Cardiac muscle cell (in vitro differentiated cells and primary cell): ENCODE results near the gene ABCC8. TPM values are rescaled to one million over a fixed set of nuclear protein-coding genes. Genes with fewer than 3 reads are reported as not detected.

ENCODE experiments used
- DNase-seq, 2 donors: peaks; one replicate each; pipeline versions ENCODE4 v3.0.0 to v3.0.0-alpha.2; 2010 to 2017; ENCODE audit warnings: low read depth in 1 of 2, low spot score in 1 of 2
- H3K27ac ChIP-seq: fragments of 200-600 bp; sonication (generic); 2 replicates; pipeline ENCODE4 v1.5.1; 2016
- H3K27me3 ChIP-seq: fragments of 200-600 bp; sonication (generic); 2 replicates; pipeline ENCODE4 v1.6.0; 2016; ENCODE audit warnings: control low read depth
- H3K36me3 ChIP-seq: fragments of 200-600 bp; sonication (generic); 2 replicates; pipeline ENCODE4 v1.5.1; 2016; ENCODE audit warnings: control low read depth
- H3K4me1 ChIP-seq: fragments of 200-600 bp; sonication (generic); 2 replicates; pipeline ENCODE4 v1.8.1; 2017; ENCODE audit warnings: low read depth, mild to moderate bottlenecking, mixed run types
- H3K4me3 ChIP-seq: fragments of 200-600 bp; sonication (generic); 2 replicates; pipeline ENCODE4 v1.5.1; 2016; ENCODE audit warnings: mild to moderate bottlenecking
- H3K9me3 ChIP-seq: fragments of 200-600 bp; sonication (generic); 2 replicates; pipeline ENCODE4 v1.5.1; 2017; ENCODE audit warnings: low read depth, mild to moderate bottlenecking, control low read depth
- polyA plus RNA-seq: library from polyadenylated mRNA; unstranded; fragments of >200 nt; fragmentation: Nextera tagmentation; extraction: Ambion mirVana; gene quantifications from 2 replicates; pipeline ENCODE4 v1.2.1, GENCODE V29; 2016
- total RNA-seq: library from RNA; depleted of rRNA; stranded (reverse); fragments of >200 nt; gene quantifications from 2 replicates; pipeline ENCODE4 v1.2.3, GENCODE V29; 2016
- TF ChIP-seq, protein P1 (sequence below): IDR thresholded peaks from 2 replicates; pipeline ENCODE4 v1.5.1; 2012; ENCODE audit warnings: low read depth, mild to moderate bottlenecking, low read length

The ABCC8 gene
- total and polyA plus RNA-seq, 2 experiments from 2014 or later: 2.4 to 5.3 TPM

- no peaks in the 10 kb centered on the region for H3K27me3 ChIP-seq
- H3K27ac ChIP-seq: no peak overlapping the region
- H3K36me3 ChIP-seq: no peaks in the 10 kb centered on the region
- TF ChIP-seq, protein P1, sequence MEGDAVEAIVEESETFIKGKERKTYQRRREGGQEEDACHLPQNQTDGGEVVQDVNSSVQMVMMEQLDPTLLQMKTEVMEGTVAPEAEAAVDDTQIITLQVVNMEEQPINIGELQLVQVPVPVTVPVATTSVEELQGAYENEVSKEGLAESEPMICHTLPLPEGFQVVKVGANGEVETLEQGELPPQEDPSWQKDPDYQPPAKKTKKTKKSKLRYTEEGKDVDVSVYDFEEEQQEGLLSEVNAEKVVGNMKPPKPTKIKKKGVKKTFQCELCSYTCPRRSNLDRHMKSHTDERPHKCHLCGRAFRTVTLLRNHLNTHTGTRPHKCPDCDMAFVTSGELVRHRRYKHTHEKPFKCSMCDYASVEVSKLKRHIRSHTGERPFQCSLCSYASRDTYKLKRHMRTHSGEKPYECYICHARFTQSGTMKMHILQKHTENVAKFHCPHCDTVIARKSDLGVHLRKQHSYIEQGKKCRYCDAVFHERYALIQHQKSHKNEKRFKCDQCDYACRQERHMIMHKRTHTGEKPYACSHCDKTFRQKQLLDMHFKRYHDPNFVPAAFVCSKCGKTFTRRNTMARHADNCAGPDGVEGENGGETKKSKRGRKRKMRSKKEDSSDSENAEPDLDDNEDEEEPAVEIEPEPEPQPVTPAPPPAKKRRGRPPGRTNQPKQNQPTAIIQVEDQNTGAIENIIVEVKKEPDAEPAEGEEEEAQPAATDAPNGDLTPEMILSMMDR: no peak
- DNase-seq: no peak
- no peaks in the 10 kb centered on the region for H3K9me3 ChIP-seq
- no peaks in the 10 kb centered on the region for H3K4me1 ChIP-seq
- no peak overlapping the region for H3K4me3 ChIP-seq
These were observed 11.9 kb upstream of the ABCC8 start for GRCh38 chr11:17488563-17488962.

GRCh38 chr11:17486646-17487045, 10.0 kb upstream of the ABCC8 start:
- Histone ChIP-seq H3K9me3 (no peaks in the 10 kb centered on the region), H3K27me3 (no peaks in the 10 kb centered on the region), H3K36me3 (no peaks in the 10 kb centered on the region), H3K4me3 (no peak overlapping the region), H3K4me1 (no peaks in the 10 kb centered on the region), H3K27ac (no peak overlapping the region)
- TF ChIP-seq, protein P1: no peak
- no peak for DNase-seq

DNA sequence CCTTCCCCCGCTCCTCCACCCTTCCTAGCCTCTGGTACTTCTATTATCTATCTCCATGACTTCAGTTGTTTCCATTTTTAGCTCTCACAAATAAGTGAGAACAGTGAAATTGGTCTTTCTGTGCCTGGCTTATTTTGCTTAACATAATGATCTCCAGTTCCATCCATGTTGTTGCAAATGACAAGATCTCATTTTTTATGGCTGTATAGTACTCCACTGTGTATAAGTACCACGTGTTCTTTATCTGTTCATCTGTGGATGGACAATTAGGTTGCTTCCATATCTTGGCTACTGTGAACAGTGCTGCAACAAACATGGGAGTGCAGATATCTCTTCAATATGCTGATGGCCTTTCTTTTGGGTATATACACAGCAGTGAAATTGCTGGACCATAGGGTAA, 6.9 kb upstream of the ABCC8 start:
- no peaks in the 10 kb centered on the region for H3K36me3 ChIP-seq
- peaks cover 7% of the 10 kb centered on the region for H3K27me3 ChIP-seq
- H3K9me3 ChIP-seq: no peaks in the 10 kb centered on the region
- H3K27ac ChIP-seq: no peak overlapping the region
- H3K4me3 ChIP-seq: no peak overlapping the region
- TF ChIP-seq, protein P1: no peak
- no peaks in the 10 kb centered on the region for H3K4me1 ChIP-seq
- DNase-seq: no peak

DNA sequence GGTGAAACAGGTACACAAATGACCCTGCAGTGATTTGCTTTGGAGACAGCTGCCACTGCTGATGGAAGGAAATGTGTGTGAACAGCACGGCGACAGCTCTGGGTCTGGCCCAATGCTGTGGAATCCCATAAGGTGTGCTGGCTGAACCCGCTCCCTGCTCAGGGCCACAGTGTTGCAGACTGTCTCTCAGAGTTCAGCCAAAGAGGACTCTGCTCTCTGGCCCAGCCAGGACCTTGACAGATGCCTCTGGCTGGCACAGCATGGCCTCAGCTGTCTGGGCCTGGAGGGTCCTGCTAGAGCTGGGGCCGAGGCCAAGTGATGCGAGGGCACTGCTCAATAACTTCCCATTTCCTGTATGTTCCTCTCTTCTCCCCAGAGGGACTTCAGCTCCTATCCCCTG, 5.3 kb upstream of the ABCC8 start:
- no peak overlapping the region for H3K27ac ChIP-seq
- H3K9me3 ChIP-seq: no peaks in the 10 kb centered on the region
- no peak overlapping the region for H3K4me3 ChIP-seq
- H3K4me1 ChIP-seq: no peaks in the 10 kb centered on the region
- H3K36me3 ChIP-seq: no peaks in the 10 kb centered on the region
- TF ChIP-seq, protein P1: no peak
- peaks cover 22% of the 10 kb centered on the region for H3K27me3 ChIP-seq
- DNase-seq: no peak

DNA sequence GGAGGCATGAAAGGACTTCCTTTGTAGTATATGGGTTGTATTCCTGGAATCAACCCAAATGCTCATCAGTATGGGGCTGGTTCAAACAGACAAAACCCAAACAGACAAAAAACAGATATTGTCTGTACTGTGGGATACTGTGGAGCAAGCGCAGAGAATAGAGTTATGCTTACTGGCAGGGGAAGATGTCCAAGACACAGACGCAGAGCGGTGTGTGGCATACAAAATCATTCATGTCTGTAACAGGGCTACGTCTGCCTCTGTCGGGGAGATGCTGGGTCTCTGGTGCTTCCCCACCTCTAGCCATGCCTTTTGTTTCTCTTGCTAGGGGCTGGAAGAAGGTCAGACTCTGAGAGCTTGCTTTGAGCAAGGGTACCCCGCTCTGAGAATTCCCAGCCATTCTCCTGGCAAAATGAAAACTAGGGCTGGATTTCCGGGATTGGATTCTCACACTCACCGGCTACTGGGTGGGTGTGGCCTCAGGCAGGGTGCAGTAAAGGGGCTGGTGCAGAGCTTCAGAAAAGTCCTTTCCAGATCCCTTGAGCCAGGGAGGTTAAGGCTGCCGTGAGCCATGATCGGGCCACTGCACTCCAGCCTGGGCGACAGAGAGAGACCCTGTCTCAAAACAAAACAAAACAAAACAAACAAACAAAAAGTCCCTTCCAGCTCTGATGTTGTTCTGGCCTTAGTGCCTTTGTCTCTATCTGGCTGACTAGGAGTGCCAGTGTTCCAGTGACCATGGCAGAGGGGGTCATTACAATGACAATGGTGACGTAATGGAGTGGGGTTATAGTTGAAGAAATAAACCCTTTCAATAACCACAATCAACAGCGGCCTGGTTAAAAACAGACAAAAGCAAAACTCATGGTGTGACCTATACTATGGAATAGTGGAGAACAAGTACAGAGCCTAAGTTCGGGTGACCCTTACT, 2.9 kb upstream of the ABCC8 start:
- H3K27me3 ChIP-seq: peaks cover 45% of the 10 kb centered on the region
- TF ChIP-seq, protein P1: no peak

More for the DNA sequence above, 2.9 kb upstream of the ABCC8 start:
- H3K27ac ChIP-seq: no peak overlapping the region
- H3K4me3 ChIP-seq: no peak overlapping the region
- H3K36me3 ChIP-seq: no peaks in the 10 kb centered on the region
- no peaks in the 10 kb centered on the region for H3K9me3 ChIP-seq
- H3K4me1 ChIP-seq: no peaks in the 10 kb centered on the region
- DNase-seq: peak; percentile 40 to 76
